ENCODE measurements around the gene GPR18.
A peak's percentile ranks its signal among the peaks of the same experiment; 100 is the strongest.

Gene GPR18

GRCh38 chr13:99290894-99291293, 32.7 kb upstream of the GPR18 start:
- DNase-seq (ENCODE audit: low spot score): no peak

DNA sequence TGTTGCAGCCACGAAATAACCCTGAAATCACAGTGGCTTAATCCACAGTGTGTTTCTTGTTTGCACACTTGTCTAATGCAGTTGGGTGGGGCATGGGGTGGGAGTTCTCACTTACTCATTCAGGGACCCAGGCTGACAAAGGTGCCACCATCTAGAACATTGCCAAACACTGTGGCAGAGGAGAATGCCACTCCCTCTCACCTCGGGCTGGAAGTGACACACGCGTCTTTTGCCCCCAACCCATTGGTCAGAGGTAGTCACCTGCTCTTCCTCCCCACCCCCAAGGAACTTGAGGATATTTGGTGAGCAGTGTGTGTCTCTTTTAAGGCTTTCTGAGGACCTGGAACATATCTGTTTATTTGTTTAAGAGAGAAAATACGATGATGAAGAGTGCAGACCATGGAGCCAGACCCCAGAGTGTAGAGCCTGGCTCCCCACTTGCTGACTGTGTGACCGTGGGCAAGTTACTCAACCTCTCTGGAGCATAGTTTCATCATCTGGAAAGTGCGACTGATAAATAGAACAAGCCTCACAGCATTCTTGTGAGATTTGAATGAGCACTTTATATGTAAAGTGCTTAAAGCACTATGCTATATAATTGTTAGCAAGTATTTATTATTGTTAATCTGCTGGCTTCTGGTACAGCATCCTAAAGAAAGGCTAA, 31.6 kb upstream of the GPR18 start:
- DNase-seq (ENCODE audit: low spot score): no peak

GRCh38 chr13:99289271-99289670, 31.1 kb upstream of the GPR18 start:
- no peak for DNase-seq (ENCODE audit: low spot score)

- DNase-seq (ENCODE audit: low spot score): no peak
Measured at GRCh38 chr13:99288089-99288488, 29.9 kb upstream of the GPR18 start.

- DNase-seq (ENCODE audit: low spot score): no peak
Measured at GRCh38 chr13:99287551-99287950, 29.4 kb upstream of the GPR18 start.

GRCh38 chr13:99285432-99286182, 27.4 kb upstream of the GPR18 start:
- no peak for DNase-seq (ENCODE audit: low spot score)

DNA sequence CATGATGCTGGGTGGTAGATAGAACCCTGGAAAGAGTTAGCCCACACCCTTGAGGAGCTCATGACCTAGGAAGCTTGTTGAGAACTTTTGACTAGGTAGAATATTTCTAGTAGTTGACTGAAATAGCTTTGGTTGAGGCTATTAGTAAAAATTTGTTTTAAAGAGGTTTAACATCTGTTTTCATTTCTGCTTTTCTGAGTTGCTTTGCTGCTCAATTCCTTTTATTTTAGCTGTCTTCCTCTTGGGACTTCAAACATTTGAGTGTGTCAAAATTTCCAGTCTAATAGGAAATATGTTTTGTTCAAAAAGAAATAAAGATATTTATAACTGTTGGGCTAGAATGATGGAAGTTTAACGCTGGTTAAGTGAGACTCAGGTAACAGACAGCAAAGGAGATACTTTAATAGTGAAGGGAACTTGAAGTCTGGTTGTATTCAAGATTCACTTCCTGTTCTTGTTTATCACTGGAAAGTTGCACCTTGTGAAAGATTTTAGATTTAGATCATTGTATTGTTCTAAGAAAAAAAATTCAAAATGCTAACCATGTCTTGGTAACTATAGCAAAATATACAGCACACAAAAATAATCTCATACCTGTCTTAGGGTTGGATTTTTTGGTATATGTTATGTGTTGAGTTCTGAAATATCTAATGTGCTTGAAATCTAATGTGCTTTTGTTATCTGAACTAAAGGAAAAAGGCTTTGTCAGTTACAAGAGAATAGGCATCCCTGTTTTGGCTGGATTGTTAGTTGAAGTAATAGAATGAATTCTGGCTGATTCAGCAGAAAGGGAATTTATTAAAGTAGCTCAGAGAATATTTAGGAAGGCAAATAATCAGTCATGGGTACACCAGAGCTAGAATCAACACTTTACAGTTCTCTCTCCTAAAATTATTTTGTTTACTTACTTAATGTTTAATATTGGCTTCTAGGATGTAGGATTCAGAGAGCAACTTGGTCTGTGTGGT, 24.4 kb upstream of the GPR18 start:
- DNase-seq (ENCODE audit: low spot score): peak; percentile 84

GRCh38 chr13:99281811-99282263, 23.7 kb upstream of the GPR18 start:
- no peak for DNase-seq (ENCODE audit: low spot score)

- no peak for DNase-seq (ENCODE audit: low spot score)
Measured at GRCh38 chr13:99280166-99280565, 22.0 kb upstream of the GPR18 start.

GRCh38 chr13:99279637-99280036, 21.5 kb upstream of the GPR18 start:
- DNase-seq (ENCODE audit: low spot score): no peak

GRCh38 chr13:99278843-99279242, 20.7 kb upstream of the GPR18 start:
- no peak for DNase-seq (ENCODE audit: low spot score)

- no peak for DNase-seq (ENCODE audit: low spot score)
Measured at GRCh38 chr13:99278200-99278599, 20.0 kb upstream of the GPR18 start.

GRCh38 chr13:99277629-99278028, 19.4 kb upstream of the GPR18 start:
- DNase-seq (ENCODE audit: low spot score): no peak

- no peak for DNase-seq (ENCODE audit: low spot score)
Measured at GRCh38 chr13:99276706-99277105, 18.5 kb upstream of the GPR18 start.

DNA sequence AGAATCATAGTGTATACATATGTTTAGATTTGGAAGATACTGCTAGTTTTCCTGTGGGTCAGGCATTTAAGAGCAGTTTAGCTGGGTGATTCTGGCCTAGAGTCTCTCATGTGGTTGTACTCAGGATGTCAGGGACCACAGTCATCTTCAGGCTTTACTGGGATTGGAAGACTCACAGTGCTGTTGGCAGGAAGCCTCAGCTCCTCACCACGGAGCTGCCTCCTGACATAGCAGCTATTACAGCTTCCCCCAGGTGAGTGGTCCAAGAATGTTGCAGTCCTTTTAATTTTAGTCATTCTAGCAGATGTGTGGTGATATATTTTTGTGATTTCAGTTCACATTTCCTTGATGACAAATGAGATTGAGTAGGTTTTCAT, 16.9 kb upstream of the GPR18 start:
- DNase-seq (ENCODE audit: low spot score): no peak

DNA sequence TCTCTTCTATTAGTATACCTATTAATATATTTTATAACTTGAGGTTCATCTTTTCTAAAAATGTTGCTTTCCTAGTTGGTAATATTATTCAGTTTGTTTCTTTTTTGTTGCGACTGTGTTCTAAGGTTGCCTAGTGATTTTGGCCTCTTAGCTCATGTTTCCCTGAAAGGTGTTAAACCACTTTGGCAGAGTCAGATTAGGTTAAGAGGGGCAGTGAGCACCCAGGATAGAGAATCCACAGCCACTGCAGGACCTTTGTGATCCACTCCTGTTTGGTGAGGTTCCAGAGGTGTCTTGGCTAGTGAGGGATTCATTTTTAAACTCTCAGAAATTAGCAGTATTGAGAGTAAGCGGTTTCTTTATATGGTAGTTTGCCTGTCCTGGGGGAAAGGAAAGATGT, 14.9 kb upstream of the GPR18 start:
- DNase-seq (ENCODE audit: low spot score): no peak

DNA sequence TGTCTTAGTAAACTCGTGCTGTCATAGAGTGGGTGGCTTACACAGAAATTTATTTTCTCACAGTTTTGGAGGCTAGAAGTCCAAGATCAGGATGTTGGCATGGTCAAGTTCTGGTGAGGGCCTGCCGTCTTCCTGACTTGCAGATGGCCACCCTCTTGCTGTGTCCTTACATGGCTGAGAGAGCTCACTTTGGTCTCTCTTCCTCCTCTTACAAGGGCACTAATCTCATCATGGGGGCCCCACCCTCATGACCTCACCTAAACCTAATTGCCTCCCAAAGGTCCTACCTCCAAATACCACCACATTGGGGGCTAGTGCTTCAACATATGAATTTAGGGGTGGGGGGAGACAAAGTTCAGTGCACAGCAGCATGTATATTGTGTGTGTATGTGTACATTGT, 14.3 kb upstream of the GPR18 start:
- DNase-seq (ENCODE audit: low spot score): no peak

DNA sequence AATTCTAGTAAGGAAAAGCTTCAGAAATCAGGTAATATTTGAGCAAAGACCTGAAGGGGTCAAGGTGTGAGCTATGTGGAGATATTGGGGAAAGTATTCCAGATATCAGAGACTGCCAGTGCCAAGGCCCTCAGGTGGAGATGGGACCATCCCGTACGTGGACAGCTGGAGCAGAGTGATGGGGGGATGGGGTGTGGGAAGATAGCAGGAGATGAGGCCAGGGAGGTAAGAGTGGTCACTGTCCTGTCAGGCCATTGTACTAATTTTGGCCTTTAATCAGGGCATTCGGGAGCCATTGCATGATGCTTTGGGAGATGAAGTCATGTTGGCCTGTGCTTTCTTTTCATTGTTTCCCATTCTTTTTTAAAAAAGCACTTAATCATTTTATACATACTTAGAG, 13.1 kb upstream of the GPR18 start:
- no peak for DNase-seq (ENCODE audit: low spot score)

DNA sequence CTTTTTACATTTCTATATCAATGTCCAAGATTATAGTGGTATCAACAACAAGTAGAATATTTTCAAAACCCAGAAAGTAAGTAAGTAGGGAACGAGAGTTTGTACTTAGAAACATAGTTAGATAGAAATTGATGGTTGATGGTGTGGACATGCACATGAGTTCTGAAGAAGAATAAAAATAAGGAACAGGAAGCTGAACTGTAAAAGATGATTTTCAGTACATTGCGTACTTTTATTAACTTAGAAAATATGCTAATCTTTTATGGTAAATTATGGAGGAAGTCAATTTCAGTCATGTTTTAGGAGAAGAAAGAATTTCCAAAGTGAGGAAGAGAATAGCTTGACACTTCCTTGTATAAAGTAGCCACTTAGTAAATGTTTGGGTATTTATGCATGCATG, 12.3 kb upstream of the GPR18 start:
- DNase-seq (ENCODE audit: low spot score): peak; percentile 33

DNA sequence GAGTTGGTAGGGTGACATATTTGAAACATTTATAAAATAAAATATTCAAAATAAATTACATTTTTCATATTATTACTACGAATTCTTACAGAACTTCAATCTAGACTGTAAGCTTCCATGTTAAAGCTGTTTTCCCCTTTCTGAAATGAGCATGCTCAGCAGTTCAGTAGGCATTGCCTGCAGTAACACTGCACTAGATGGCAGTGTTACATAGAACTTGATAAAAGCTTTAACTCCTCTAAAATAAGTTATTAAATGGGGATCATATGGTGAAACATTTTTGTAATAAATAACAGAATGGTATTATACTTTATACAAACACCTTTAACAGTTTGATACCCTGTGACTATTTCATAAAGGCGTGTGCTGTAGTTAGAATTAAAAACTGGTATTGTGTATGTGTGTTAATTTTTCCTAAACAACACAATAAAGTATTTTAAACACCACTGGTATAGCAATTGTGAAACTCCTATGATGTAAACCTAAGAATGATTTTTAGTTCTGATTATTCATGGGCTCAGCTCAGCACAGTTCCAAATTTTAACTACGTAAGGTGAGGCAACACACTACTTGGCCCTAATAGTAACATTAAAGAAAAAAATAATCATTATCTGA, 11.6 kb upstream of the GPR18 start:
- peak; percentile 87 for DNase-seq (ENCODE audit: low spot score)

- DNase-seq (ENCODE audit: low spot score): no peak
Measured at GRCh38 chr13:99268822-99269221, 10.6 kb upstream of the GPR18 start.

DNA sequence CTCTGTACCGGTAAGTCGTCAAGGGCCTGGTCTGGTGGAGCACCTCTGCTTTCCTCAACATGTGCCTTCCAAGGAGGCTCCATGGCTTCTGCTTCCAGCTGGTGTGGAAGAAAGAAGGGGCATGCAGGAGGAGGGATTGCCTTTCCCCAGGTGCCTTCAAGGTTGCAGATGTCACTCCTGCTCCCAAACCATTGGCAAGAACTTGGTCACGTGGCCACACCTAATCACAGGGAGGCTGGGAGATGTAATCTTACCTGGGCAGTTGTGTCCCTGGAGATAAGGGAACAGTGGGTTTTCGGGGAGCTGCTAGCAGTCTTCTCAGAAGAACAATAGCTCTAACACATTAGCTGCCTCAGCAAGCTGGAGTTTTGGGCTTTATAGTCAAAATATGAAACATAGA, 9.7 kb upstream of the GPR18 start:
- DNase-seq (ENCODE audit: low spot score): no peak
